Uterus (tissue), 4 donors: ENCODE results near the gene TNPO2. TPM values are rescaled to one million over a fixed set of nuclear protein-coding genes. Genes with fewer than 3 reads are reported as not detected.

Experiments
- DNase-seq, 2 donors: peaks; one replicate each; pipeline ENCODE4 v3.0.0-alpha.2; 2019 to 2020
- H3K27ac ChIP-seq, 2 donors: fragments of 200-600 bp; sonication (generic); 1 replicate in 1 of 2; 2 replicates in 1 of 2; pipeline ENCODE4 v1.5.1; 2016 to 2018
- H3K27me3 ChIP-seq, 2 donors: fragments of 200-600 bp; sonication (generic); one replicate each; pipeline ENCODE4 v1.5.1; 2018 to 2019; ENCODE audit warnings: control low read depth in 1 of 2
- H3K36me3 ChIP-seq, 2 donors: fragments of 200-600 bp; sonication (generic); one replicate each; pipeline ENCODE4 v1.5.1; 2019; ENCODE audit warnings: control low read depth in 1 of 2
- H3K4me1 ChIP-seq, 2 donors: fragments of 200-600 bp; sonication (generic); one replicate each; pipeline ENCODE4 v1.5.1; 2018 to 2019; ENCODE audit warnings: control low read depth in 1 of 2
- H3K4me3 ChIP-seq, 2 donors: fragments of 200-600 bp; sonication (generic); 1 replicate in 1 of 2; 2 replicates in 1 of 2; pipeline ENCODE4 v1.5.1; 2018 to 2019; ENCODE audit warnings: mild to moderate bottlenecking in 1 of 2
- H3K9me3 ChIP-seq, 2 donors: fragments of 200-600 bp; sonication (generic); one replicate each; pipeline ENCODE4 v1.5.1; 2019; ENCODE audit warnings: control low read depth in 1 of 2
- POLR2A ChIP-seq, 2 donors: fragments of 450-650 bp; IDR thresholded peaks; one replicate each; pipeline ENCODE4 v1.6.1; 2016; ENCODE audit warnings: antibody characterized with exemption in 2 of 2, mild to moderate bottlenecking in 1 of 2, moderate library complexity in 1 of 2
- intact Hi-C: fragments of 100-400 bp; cut with DNase I; formaldehyde crosslinking; loops from one replicate; pipeline ENCODE4 v1.15.1; 2023; ENCODE audit warnings: low total_unique reads
- total RNA-seq, 4 donors: library from RNA; depleted of rRNA in 3 of 4; stranded (reverse); fragments of >200 nt in 3 of 4; gene quantifications; one replicate each; pipeline versions ENCODE4 v1.1.0 to v1.2.4, GENCODE V29; 2014 to 2023
- TF ChIP-seq, protein P1 (sequence below), 4 experiments: fragments of 200-600 bp in 2 of 4; fragments of 450-650 bp in 2 of 4; sonication (generic) in 2 of 4; IDR thresholded peaks; one replicate each; pipeline ENCODE4 v1.5.1; 2016 to 2019; ENCODE audit warnings: antibody characterized with exemption in 4 of 4, mild to moderate bottlenecking in 2 of 4, moderate library complexity in 1 of 4
- donor health status: DM: yes; HTN: yes; CAD: no.

Gene TNPO2
- total RNA-seq, 4 donors from 2014 or later: 29.7 to 92.9 (median 71.2) TPM

DNA sequence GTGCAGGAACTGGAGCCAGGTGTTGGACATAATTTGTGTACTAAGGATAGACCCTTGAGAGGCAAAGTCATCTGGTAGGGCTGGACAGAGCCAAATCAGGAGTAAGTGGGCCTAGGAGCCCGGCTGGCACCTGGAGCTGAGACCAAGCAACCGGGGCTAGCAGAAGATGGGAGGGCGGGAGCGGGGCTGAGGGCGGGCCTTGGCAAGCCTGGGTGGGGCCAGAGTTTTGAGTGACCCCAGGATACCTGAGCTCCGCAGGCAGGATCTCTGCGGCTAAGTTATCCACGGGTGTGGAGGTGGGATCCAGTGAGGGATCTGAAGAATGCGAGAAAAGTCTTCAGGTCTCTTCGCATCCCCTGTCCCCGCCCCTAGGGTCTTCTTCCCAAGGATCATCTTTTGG is 43.4 kb upstream of the TNPO2 start:
- TF ChIP-seq, protein P1, sequence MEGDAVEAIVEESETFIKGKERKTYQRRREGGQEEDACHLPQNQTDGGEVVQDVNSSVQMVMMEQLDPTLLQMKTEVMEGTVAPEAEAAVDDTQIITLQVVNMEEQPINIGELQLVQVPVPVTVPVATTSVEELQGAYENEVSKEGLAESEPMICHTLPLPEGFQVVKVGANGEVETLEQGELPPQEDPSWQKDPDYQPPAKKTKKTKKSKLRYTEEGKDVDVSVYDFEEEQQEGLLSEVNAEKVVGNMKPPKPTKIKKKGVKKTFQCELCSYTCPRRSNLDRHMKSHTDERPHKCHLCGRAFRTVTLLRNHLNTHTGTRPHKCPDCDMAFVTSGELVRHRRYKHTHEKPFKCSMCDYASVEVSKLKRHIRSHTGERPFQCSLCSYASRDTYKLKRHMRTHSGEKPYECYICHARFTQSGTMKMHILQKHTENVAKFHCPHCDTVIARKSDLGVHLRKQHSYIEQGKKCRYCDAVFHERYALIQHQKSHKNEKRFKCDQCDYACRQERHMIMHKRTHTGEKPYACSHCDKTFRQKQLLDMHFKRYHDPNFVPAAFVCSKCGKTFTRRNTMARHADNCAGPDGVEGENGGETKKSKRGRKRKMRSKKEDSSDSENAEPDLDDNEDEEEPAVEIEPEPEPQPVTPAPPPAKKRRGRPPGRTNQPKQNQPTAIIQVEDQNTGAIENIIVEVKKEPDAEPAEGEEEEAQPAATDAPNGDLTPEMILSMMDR (IDR thresholded peaks at IDR 0.05): no peak
- TF ChIP-seq POLR2A (IDR thresholded peaks at IDR 0.05): no peak
- H3K4me1 ChIP-seq: no peaks in the 10 kb centered on the region
- no peaks in the 10 kb centered on the region for H3K27me3 ChIP-seq
- no peaks in the 10 kb centered on the region for H3K36me3 ChIP-seq
- no peak overlapping the region for H3K4me3 ChIP-seq
- intact Hi-C loops: loop anchor here (5.0 kb wide), 2 partner anchors 35 to 75 kb away; partner anchors contain the start of genes PRDX2 and THSD8
- DNase-seq: no peak
- H3K27ac ChIP-seq: no peak overlapping the region
- H3K9me3 ChIP-seq: no peaks in the 10 kb centered on the region

DNA sequence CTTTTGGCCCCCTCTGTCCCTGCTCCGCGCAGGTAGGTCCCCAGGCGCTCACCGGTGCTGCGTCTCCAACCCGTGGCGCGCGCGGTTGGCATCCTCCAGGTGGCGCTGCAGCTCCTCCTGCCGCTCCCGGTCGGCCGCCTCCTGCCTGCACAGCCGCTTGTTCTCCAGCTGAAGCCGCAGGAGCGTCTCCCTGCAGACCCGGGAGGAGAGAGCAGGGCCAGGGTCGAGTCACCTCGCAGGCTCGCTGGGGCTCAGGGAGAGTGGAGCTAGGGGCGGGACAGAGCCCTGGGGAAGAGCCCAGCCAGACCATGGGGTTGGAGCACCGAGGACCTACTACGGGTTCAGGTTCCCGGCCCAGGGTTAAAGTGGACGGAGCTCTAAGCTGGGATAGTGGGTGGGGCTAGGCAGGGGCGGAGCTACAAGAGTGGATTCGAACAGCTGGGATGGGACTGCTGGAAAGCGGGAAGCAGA is 42.4 kb upstream of the TNPO2 start:
- intact Hi-C loops: loop anchor here (5.0 kb wide), 2 partner anchors 36 to 76 kb away; partner anchors contain the start of genes PRDX2 and THSD8
- Histone ChIP-seq H3K4me3 (peak overlapping the region; percentile 32 to 42), H3K36me3 (no peaks in the 10 kb centered on the region), H3K27ac (peak overlapping the region; percentile 56 to 59), H3K9me3 (no peaks in the 10 kb centered on the region), H3K4me1 (no peaks in the 10 kb centered on the region), H3K27me3 (no peaks in the 10 kb centered on the region)
- TF ChIP-seq, protein P1 (IDR thresholded peaks at IDR 0.05): peak; percentile 95 to 98 (median 96)
- peak; percentile 29 to 30 for TF ChIP-seq POLR2A (IDR thresholded peaks at IDR 0.05)
- DNase-seq: peak; percentile 74 to 84

- H3K36me3 ChIP-seq: no peaks in the 10 kb centered on the region
- no peak for DNase-seq
- H3K4me1 ChIP-seq: no peaks in the 10 kb centered on the region
- H3K9me3 ChIP-seq: no peaks in the 10 kb centered on the region
- no peaks in the 10 kb centered on the region for H3K27me3 ChIP-seq
- intact Hi-C loops: loop anchor here (5.0 kb wide), 2 partner anchors 38 to 78 kb away; partner anchors contain the start of genes PRDX2 and THSD8
- no peak overlapping the region for H3K4me3 ChIP-seq
- no peak overlapping the region for H3K27ac ChIP-seq
- TF ChIP-seq, protein P1 (IDR thresholded peaks at IDR 0.05): no peak
- no peak for TF ChIP-seq POLR2A (IDR thresholded peaks at IDR 0.05)
These were observed 41.0 kb upstream of the TNPO2 start for GRCh38 chr19:12764698-12765097.

DNA sequence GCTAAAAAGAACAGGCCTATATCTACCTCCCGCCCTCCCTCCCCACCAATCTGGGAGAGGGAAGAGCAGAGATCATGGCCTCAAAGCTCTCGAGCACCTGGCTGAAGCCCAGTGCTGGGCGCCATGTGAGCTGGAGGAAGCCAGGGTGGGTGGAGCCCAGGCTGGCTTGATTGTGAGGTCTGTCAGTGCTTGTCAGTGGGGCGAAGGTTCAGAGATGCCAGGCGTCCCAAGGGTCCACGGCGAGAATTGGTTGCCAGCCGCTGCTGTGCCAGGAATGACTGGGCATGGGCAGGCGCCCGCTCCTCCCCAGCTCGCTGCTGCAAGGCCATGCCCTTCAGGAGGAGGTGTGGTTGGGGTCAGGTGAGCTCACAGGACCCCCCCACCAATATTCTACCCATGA is 39.4 kb upstream of the TNPO2 start:
- no peaks in the 10 kb centered on the region for H3K27me3 ChIP-seq
- intact Hi-C loops: no loop called here
- no peaks in the 10 kb centered on the region for H3K9me3 ChIP-seq
- no peaks in the 10 kb centered on the region for H3K36me3 ChIP-seq
- no peak overlapping the region for H3K27ac ChIP-seq
- no peak for TF ChIP-seq POLR2A (IDR thresholded peaks at IDR 0.05)
- TF ChIP-seq, protein P1 (IDR thresholded peaks at IDR 0.05): no peak
- no peaks in the 10 kb centered on the region for H3K4me1 ChIP-seq
- H3K4me3 ChIP-seq: no peak overlapping the region
- DNase-seq: no peak

- Histone ChIP-seq H3K27ac (no peak overlapping the region), H3K36me3 (no peaks in the 10 kb centered on the region), H3K4me3 (no peak overlapping the region), H3K27me3 (no peaks in the 10 kb centered on the region), H3K9me3 (no peaks in the 10 kb centered on the region), H3K4me1 (peaks cover 0 to 6% of the 10 kb centered on the region in 2 donors)
- TF ChIP-seq, protein P1 (IDR thresholded peaks at IDR 0.05): no peak
- TF ChIP-seq POLR2A (IDR thresholded peaks at IDR 0.05): no peak
- intact Hi-C loops: no loop called here
- DNase-seq: no peak
These were observed 36.0 kb upstream of the TNPO2 start for GRCh38 chr19:12759686-12760085.
